Progenitor cell of endocrine pancreas (in vitro differentiated cells): ENCODE data around the gene MAP4K4. TPM values are rescaled to one million over a fixed set of nuclear protein-coding genes. Genes with fewer than 3 reads are reported as not detected.

Source experiments
- DNase-seq: peaks from one replicate; pipeline ENCODE4 v3.0.0; 2021; ENCODE audit warnings: low spot score; ENCODE audit not compliant: unreplicated experiment
- H3K27ac Mint-ChIP-seq: 2 replicates; pipeline ENCODE4 v1.8.0; 2021; ENCODE audit warnings: mild to moderate bottlenecking, moderate library complexity, mixed read lengths
- H3K27me3 Mint-ChIP-seq: 2 replicates; pipeline ENCODE4 v1.8.0; 2021; ENCODE audit warnings: mixed read lengths
- H3K36me3 Mint-ChIP-seq: 2 replicates; pipeline ENCODE4 v1.8.0; 2022; ENCODE audit warnings: mixed read lengths; ENCODE audit not compliant: insufficient read depth
- H3K4me1 Mint-ChIP-seq: 2 replicates; pipeline ENCODE4 v1.8.0; 2021; ENCODE audit warnings: low read depth, mixed read lengths
- H3K4me3 Mint-ChIP-seq: 2 replicates; pipeline ENCODE4 v1.8.0; 2021; ENCODE audit warnings: low read depth, mild to moderate bottlenecking, moderate library complexity, mixed read lengths
- H3K9me3 Mint-ChIP-seq: 2 replicates; pipeline ENCODE4 v1.8.0; 2021; ENCODE audit warnings: low read depth, mixed read lengths
- total RNA-seq: library from RNA; stranded (reverse); gene quantifications from 2 replicates; pipeline ENCODE4 v1.2.1, GENCODE V29; 2021
- TF ChIP-seq, protein P1 (sequence below): fragments of 200-600 bp; sonication (generic); IDR thresholded peaks from one replicate; pipeline ENCODE4 v1.5.0; 2021; ENCODE audit warnings: antibody characterized with exemption, mild to moderate bottlenecking; ENCODE audit not compliant: unreplicated experiment

MAP4K4 gene
- total RNA-seq, 1 donor from 2014 or later, result 171 TPM

DNA sequence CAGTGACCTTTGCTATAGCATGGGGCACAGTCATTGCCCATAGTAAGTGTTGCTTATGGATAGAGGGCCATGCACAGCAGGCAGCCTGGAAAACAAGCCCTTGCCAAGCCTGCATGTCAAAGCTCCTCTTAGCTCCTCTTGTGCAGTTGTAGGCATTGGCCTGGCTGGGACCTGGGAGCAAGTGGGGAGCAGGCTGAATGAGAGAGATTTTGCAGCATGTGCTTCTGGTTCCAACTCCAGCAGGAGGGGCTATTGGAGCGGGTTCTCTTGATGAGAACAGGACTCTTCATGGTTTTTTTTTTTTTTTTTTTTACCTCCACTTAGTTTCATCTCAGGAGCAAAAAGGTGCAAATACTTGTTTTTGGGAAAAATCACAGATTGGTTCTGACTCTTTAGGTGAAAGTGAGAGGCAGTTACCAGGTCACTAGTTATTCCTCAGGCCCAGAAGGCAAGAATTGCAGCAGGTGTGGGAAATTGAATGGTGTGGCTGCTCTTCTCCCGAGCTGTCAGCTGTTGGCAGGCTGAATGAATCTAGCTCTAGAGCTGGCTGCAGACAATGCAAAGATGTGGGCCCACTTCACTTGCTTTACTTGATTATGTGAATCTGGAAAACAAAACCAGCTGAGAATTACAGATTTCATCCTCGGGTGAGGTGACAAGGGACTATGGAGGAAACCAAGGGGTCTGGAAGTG, 95.9 kb downstream of the MAP4K4 start:
- H3K36me3 Mint-ChIP-seq, result peaks cover 6% of the 10 kb centered on the region
- H3K9me3 Mint-ChIP-seq, result no peaks in the 10 kb centered on the region
- H3K4me1 Mint-ChIP-seq, result peaks cover 16% of the 10 kb centered on the region
- TF ChIP-seq, protein P1, sequence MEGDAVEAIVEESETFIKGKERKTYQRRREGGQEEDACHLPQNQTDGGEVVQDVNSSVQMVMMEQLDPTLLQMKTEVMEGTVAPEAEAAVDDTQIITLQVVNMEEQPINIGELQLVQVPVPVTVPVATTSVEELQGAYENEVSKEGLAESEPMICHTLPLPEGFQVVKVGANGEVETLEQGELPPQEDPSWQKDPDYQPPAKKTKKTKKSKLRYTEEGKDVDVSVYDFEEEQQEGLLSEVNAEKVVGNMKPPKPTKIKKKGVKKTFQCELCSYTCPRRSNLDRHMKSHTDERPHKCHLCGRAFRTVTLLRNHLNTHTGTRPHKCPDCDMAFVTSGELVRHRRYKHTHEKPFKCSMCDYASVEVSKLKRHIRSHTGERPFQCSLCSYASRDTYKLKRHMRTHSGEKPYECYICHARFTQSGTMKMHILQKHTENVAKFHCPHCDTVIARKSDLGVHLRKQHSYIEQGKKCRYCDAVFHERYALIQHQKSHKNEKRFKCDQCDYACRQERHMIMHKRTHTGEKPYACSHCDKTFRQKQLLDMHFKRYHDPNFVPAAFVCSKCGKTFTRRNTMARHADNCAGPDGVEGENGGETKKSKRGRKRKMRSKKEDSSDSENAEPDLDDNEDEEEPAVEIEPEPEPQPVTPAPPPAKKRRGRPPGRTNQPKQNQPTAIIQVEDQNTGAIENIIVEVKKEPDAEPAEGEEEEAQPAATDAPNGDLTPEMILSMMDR, result peak; percentile 24
- no peak for DNase-seq
- no peaks in the 10 kb centered on the region for H3K27me3 Mint-ChIP-seq
- H3K4me3 Mint-ChIP-seq, result no peak overlapping the region
- peak overlapping the region; percentile 69 for H3K27ac Mint-ChIP-seq

DNA sequence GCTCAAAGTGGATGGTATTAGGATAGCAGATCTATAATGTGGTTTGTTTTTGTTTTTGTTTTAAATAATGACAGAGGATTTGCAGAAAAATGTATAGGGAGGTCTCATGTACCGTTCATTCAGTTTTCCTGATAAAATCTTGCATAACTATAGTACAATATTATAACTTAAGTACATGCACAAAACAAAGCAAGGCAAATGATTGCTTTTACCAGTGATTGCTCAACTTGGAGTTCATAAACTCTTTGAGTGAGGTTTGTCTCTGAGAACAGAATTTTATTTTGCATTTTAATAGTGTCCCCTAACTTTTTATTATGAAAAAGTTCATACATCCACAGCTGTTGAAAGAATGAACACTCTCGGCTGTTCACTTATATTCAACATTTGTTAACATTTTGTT, 96.6 kb downstream of the MAP4K4 start:
- Mint-ChIP-seq H3K4me3 (no peak overlapping the region), H3K27me3 (no peaks in the 10 kb centered on the region), H3K36me3 (peaks cover 6% of the 10 kb centered on the region), H3K9me3 (no peaks in the 10 kb centered on the region), H3K4me1 (peaks cover 9% of the 10 kb centered on the region), H3K27ac (no peak overlapping the region)
- TF ChIP-seq, protein P1, result no peak
- DNase-seq, result no peak

DNA sequence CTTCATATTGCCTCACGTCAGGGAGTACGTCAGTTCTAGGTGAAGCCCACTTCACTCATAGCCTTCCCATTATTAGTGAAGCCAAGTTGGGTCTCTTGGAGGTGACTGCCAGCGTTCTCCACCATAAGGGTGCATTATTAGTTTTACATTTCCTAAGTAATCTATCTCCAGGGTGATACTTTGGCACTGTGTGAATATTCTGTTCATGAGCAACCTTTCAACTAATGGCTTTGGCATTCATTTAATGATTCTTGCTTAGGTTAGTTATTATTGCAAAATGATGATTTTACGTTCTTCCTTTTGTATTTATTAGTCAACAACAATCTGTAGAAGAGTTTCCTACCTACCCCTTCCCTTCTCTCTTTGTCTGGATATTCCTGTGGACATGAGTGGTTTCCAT, 97.5 kb downstream of the MAP4K4 start:
- no peak overlapping the region for H3K27ac Mint-ChIP-seq
- no peaks in the 10 kb centered on the region for H3K9me3 Mint-ChIP-seq
- TF ChIP-seq, protein P1, result no peak
- peaks cover 6% of the 10 kb centered on the region for H3K36me3 Mint-ChIP-seq
- DNase-seq, result no peak
- no peak overlapping the region for H3K4me3 Mint-ChIP-seq
- peaks cover 3% of the 10 kb centered on the region for H3K4me1 Mint-ChIP-seq
- no peaks in the 10 kb centered on the region for H3K27me3 Mint-ChIP-seq

DNA sequence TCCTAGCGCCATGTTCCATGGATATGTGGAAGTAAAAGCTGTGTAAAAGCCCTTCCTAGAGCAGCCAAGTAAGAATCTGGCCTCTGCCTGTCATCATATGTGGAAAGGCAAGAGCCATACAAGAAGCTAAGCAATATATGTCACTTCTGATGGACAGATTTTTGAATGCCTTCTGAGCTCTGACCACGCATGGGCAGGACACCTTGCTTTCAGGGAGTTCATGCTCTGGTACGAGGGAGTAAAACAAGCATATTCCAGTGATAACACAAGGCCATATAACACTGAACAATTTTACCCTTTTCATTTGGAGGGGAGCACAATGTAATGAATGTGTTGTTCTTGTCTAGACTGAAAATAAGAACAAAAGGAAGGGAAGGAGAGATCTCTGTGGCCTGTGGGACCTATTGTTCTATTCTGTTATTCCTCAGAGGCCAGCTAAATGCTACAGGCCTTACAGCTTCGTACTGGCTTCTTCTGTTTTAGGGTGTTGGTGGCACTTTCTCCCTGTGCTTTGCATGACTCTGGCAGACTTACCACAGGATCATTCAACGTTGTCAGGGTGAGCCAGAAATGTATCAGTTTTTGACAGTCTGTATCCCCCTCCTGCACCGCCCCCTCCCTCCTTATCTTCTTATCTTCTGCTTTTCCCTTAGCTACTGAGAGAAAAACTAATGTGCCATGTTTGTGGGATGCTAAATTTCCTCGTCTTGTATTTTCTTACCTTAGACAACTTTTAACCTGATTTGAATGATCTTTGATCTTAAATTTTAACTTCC, 99.5 kb downstream of the MAP4K4 start:
- peak overlapping the region; percentile 62 for H3K27ac Mint-ChIP-seq
- DNase-seq, result no peak

DNA sequence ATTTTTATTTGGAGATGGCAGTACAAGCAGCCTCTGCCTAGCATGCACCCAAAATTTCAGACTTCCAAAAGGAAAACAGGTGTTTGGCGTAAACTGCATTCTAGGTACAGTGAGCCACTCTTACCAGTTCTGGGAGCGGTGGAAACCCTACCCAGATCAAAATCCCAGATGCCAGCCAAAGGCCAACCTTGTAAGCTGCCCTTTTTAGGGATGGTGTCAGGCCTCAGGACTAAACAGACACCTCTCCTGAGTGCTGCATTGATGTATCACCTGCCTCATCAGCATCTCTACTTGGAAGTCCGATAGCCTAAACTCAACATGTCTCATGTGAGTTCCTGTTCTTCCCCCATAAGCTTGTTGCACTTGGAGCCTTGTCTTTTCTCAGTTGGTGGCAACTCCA, 104.0 kb downstream of the MAP4K4 start:
- TF ChIP-seq, protein P1, result no peak
- no peak overlapping the region for H3K4me3 Mint-ChIP-seq
- no peaks in the 10 kb centered on the region for H3K36me3 Mint-ChIP-seq
- H3K9me3 Mint-ChIP-seq, result no peaks in the 10 kb centered on the region
- peaks cover 41% of the 10 kb centered on the region for H3K4me1 Mint-ChIP-seq
- DNase-seq, result no peak
- H3K27ac Mint-ChIP-seq, result no peak overlapping the region
- H3K27me3 Mint-ChIP-seq, result no peaks in the 10 kb centered on the region

More for the DNA sequence above, 99.5 kb downstream of the MAP4K4 start:
- Mint-ChIP-seq H3K4me1 (peaks cover 7% of the 10 kb centered on the region), H3K36me3 (no peaks in the 10 kb centered on the region), H3K9me3 (no peaks in the 10 kb centered on the region), H3K27me3 (no peaks in the 10 kb centered on the region), H3K4me3 (no peak overlapping the region)
- TF ChIP-seq, protein P1, result no peak
